Raji (cell line): Measurements from ENCODE around the gene TRIL.

ENCODE experiments used
- POLR2A ChIP-seq: IDR thresholded peaks from 2 replicates; pipeline ENCODE4 v1.6.1; 2011; ENCODE audit warnings: low read depth, low read length, control low read depth; ENCODE audit not compliant: insufficient read depth

TRIL gene

GRCh38 chr7:28937103-28937502 is 21.0 kb downstream of the TRIL start:
- TF ChIP-seq POLR2A = no peak

- TF ChIP-seq POLR2A = no peak
Measured at GRCh38 chr7:28933846-28934320, 24.2 kb downstream of the TRIL start.

DNA sequence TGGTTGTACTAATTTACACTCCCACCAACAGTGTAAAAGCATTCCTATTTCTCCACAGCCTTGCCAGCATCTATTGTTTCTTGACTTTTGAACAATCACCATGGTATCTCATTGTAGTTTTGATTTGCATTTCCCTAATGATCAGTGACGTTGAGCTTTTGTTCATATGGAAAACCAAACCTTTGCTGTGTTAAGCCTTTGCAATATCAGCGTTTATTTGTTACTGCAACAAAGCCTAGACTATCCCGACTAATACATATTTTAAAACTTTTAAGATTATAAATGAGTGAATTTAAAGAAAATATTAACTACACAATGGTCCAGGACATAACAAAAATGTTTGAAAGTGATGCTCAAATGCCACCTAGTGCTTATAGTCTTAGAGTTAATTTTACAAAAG is 26.6 kb downstream of the TRIL start:
- TF ChIP-seq POLR2A = no peak

- TF ChIP-seq POLR2A = no peak
Measured at GRCh38 chr7:28926871-28927597, 31.1 kb downstream of the TRIL start.

GRCh38 chr7:28922624-28923331 is 35.4 kb downstream of the TRIL start:
- no peak for TF ChIP-seq POLR2A

DNA sequence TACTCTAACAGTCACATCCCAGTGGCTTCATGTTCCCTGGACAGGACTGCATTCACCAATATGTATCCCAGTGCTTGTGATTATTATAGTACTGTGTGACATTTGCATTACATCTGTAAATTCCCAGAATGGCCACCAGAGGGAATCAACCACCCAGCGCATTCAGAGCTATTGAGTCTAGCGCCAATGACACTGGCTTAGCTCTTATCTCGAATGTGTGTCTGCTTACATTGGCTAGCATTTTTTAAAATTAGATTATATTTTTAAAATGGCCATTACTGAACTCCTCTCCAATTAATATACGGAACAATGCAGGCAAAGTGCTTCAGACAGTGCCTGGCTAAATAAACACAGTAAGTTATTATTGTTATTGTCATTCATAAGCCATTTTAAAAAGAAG is 36.3 kb downstream of the TRIL start:
- TF ChIP-seq POLR2A = no peak

GRCh38 chr7:28920424-28920823 is 37.7 kb downstream of the TRIL start:
- TF ChIP-seq POLR2A = no peak

DNA sequence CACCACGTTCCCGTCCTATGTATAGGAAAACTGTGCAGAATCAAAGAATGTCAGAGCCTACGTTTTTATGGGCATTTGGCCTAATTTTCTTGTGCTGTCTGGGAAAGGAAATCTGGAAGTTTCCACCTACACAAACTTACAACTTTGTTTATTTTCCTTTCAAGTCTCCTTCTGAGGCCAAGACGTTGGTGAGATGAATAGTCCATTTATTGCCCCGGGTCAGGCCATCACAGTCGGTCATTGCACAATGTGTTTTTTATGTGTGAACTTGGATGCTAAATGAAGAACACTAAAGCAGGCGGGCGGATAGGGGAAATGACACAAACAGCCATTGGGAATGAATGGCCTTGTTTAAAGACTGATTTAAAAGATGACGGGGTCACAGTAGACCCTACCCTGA is 38.6 kb downstream of the TRIL start:
- TF ChIP-seq POLR2A = no peak

GRCh38 chr7:28908775-28909174 is 49.4 kb downstream of the TRIL start:
- no peak for TF ChIP-seq POLR2A

DNA sequence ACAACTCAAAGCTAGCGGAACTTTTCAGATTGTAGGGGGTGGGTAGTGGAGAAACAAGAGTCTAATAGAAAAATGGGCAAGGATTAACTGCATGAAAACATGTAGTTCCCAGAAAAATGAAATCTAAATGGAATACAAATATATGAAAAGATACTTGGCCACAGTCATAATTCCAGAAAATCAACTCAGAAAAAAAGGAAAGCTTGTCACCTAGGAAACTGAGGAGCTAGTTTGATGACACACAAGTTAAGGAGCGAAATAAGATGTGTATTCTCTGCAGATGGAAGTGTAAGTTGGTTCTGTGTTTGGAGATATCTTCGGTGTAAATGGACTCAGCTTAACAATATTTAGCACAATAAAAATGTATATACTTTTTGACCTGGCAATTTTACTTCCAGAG is 52.7 kb downstream of the TRIL start:
- TF ChIP-seq POLR2A = no peak

GRCh38 chr7:28904578-28905048 is 53.5 kb downstream of the TRIL start:
- TF ChIP-seq POLR2A = no peak

DNA sequence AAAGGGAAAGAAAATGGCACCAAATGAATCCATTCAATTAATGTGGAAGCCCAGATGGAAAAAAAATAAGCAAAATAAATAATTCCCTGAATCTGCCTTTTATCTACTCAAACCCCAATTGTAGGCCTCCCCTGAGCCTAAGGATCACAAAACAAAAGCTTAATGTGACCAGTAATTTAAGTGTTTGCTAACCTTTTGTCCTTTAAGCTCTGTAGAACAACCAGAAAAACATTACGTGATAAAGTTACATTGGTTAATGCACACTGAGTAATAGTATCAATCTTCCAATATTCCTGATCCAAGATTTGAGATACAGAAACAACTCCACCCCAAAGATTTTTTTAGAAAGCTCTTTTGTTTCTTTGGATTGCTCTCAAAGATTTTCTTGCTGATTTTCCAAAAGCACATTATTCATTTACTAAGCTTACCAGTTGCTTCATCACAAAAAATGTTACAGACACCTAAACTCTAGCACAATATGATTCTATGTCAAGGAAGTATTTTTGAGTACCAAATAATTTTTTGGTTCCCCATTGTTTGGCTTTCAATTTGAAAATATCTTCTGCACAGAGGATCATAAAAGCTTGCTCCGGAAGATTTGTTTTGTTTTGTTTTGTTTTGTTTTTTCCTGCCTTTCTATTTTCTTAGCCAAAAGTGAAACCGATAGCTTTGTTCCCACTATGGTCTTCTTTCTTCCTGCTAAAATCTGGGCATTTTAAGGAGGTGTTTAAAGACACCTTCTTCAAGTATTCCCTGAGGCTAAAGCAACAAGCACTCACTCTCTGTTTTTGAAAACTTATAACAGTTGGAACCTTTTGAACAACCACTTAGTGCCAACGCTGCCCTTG is 54.2 kb downstream of the TRIL start:
- no peak for TF ChIP-seq POLR2A
